ENCODE results near the gene NDUFAB1. TPM values are rescaled to one million over a fixed set of nuclear protein-coding genes. Genes with fewer than 3 reads are reported as not detected.
A peak's percentile ranks its signal among the peaks of the same experiment; 100 is the strongest.

The NDUFAB1 gene
- total and polyA plus RNA-seq, 2 of the 13 experiments (the other 11 are each of a cell fraction or from before 2014, with no cell fraction given), result 221 to 601 TPM

DNA sequence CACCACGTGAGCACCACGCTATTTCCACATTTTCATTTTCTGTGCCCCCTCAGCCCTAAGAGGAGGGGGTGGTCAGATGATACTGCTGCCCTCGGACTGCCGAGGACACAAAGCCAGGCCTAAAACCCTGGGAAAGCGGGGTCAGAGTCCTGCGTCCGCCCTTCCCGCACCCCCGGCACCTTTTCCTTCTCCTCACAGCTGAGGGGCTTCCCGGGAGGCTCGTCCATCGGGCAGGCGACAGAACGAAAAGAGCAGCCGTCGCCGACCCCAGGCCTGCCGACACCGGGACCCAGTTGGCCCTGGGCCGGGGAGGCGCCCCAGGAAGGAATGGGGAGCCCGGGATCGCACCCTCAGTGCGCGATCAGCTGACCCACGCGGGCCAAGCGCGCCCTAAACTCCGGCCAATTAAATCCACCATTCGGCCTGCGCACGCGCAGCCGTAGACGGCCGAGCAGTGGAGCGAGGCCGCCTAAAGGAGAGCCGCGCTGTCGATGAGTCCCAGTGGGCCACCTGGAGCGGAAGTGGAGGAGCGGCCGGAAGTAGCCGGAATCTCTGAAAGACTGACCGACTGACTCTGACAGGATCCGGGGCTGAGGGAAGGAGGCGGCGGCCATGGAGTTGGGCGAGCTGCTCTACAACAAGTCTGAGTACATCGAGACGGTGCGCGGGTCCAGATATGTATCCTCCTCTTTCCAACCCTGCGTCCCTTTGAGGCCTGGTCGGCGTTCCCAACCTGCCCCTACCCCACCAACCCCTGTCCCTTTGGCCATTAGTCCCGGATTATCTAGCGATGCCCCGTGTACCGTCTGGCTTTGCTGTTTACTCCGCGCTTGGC, 45.0 kb upstream of the NDUFAB1 start, which contains the start of the genes DCTN5 and PALB2 (continued):
- TF ChIP-seq, protein P1, sequence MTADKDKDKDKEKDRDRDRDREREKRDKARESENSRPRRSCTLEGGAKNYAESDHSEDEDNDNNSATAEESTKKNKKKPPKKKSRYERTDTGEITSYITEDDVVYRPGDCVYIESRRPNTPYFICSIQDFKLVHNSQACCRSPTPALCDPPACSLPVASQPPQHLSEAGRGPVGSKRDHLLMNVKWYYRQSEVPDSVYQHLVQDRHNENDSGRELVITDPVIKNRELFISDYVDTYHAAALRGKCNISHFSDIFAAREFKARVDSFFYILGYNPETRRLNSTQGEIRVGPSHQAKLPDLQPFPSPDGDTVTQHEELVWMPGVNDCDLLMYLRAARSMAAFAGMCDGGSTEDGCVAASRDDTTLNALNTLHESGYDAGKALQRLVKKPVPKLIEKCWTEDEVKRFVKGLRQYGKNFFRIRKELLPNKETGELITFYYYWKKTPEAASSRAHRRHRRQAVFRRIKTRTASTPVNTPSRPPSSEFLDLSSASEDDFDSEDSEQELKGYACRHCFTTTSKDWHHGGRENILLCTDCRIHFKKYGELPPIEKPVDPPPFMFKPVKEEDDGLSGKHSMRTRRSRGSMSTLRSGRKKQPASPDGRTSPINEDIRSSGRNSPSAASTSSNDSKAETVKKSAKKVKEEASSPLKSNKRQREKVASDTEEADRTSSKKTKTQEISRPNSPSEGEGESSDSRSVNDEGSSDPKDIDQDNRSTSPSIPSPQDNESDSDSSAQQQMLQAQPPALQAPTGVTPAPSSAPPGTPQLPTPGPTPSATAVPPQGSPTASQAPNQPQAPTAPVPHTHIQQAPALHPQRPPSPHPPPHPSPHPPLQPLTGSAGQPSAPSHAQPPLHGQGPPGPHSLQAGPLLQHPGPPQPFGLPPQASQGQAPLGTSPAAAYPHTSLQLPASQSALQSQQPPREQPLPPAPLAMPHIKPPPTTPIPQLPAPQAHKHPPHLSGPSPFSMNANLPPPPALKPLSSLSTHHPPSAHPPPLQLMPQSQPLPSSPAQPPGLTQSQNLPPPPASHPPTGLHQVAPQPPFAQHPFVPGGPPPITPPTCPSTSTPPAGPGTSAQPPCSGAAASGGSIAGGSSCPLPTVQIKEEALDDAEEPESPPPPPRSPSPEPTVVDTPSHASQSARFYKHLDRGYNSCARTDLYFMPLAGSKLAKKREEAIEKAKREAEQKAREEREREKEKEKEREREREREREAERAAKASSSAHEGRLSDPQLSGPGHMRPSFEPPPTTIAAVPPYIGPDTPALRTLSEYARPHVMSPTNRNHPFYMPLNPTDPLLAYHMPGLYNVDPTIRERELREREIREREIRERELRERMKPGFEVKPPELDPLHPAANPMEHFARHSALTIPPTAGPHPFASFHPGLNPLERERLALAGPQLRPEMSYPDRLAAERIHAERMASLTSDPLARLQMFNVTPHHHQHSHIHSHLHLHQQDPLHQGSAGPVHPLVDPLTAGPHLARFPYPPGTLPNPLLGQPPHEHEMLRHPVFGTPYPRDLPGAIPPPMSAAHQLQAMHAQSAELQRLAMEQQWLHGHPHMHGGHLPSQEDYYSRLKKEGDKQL (CRISPR knock-in tag; IDR thresholded peaks at IDR 0.05; ENCODE audit: low read depth), result no peak
- TF ChIP-seq MED8 (CRISPR knock-in tag; IDR thresholded peaks at IDR 0.05; ENCODE audit: insufficient replicate concordance) (peak; percentile 97), ZNF354B (CRISPR knock-in tag; IDR thresholded peaks at IDR 0.05) (peak; percentile 95; the same call in 1 of the 2 replicates), ZNF546 (CRISPR knock-in tag; conservative IDR thresholded peaks at IDR 0.05) (no peak; the same call in 1 of the 2 replicates), ZNF749 (CRISPR knock-in tag; IDR thresholded peaks at IDR 0.05; ENCODE audit: borderline replicate concordance) (peak; percentile 95), ATF6 (CRISPR knock-in tag; conservative IDR thresholded peaks at IDR 0.05) (no peak), ZSCAN25 (CRISPR knock-in tag; IDR thresholded peaks at IDR 0.05) (peak; percentile 51; the same call in 1 of the 2 replicates), PHF21A (CRISPR knock-in tag; IDR thresholded peaks at IDR 0.05) (peak; percentile 99), SMAD1 (CRISPR knock-in tag; IDR thresholded peaks at IDR 0.05; ENCODE audit: borderline replicate concordance, low read depth) (no peak; the same call in 1 of the 2 replicates), ZFP37 (CRISPR knock-in tag; IDR thresholded peaks at IDR 0.05; ENCODE audit: borderline replicate concordance) (peak; percentile 86), NR2C2 (CRISPR knock-in tag; IDR thresholded peaks at IDR 0.05; ENCODE audit: borderline replicate concordance) (peak; percentile 91), ZNF572 (CRISPR knock-in tag; IDR thresholded peaks at IDR 0.05) (peak; percentile 93), ADNP (CRISPR knock-in tag; IDR thresholded peaks at IDR 0.05) (no peak), EZH2 (conservative IDR thresholded peaks at IDR 0.05; ENCODE audit: low read depth, low read length) (no peak)
- TF ChIP-seq, protein P2, sequence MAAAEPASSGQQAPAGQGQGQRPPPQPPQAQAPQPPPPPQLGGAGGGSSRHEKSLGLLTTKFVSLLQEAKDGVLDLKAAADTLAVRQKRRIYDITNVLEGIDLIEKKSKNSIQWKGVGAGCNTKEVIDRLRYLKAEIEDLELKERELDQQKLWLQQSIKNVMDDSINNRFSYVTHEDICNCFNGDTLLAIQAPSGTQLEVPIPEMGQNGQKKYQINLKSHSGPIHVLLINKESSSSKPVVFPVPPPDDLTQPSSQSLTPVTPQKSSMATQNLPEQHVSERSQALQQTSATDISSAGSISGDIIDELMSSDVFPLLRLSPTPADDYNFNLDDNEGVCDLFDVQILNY (CRISPR knock-in tag; conservative IDR thresholded peaks at IDR 0.05), result peak; percentile 91
- TF ChIP-seq, protein P3, sequence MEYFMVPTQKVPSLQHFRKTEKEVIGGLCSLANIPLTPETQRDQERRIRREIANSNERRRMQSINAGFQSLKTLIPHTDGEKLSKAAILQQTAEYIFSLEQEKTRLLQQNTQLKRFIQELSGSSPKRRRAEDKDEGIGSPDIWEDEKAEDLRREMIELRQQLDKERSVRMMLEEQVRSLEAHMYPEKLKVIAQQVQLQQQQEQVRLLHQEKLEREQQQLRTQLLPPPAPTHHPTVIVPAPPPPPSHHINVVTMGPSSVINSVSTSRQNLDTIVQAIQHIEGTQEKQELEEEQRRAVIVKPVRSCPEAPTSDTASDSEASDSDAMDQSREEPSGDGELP (IDR thresholded peaks at IDR 0.05; ENCODE audit: borderline replicate concordance, low read depth), result peak; percentile 99
- TF ChIP-seq, protein P4, sequence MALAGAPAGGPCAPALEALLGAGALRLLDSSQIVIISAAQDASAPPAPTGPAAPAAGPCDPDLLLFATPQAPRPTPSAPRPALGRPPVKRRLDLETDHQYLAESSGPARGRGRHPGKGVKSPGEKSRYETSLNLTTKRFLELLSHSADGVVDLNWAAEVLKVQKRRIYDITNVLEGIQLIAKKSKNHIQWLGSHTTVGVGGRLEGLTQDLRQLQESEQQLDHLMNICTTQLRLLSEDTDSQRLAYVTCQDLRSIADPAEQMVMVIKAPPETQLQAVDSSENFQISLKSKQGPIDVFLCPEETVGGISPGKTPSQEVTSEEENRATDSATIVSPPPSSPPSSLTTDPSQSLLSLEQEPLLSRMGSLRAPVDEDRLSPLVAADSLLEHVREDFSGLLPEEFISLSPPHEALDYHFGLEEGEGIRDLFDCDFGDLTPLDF (CRISPR knock-in tag; IDR thresholded peaks at IDR 0.05), result peak; percentile 100

All from HepG2 (cell line).